Bone marrow (tissue), 2 donors: ENCODE results near the gene NACAD.

Source experiments
- DNase-seq, 2 donors: peaks; one replicate each; lab custom pipeline; 2025; lab: John Stamatoyannopoulos, UW

Gene NACAD

DNA sequence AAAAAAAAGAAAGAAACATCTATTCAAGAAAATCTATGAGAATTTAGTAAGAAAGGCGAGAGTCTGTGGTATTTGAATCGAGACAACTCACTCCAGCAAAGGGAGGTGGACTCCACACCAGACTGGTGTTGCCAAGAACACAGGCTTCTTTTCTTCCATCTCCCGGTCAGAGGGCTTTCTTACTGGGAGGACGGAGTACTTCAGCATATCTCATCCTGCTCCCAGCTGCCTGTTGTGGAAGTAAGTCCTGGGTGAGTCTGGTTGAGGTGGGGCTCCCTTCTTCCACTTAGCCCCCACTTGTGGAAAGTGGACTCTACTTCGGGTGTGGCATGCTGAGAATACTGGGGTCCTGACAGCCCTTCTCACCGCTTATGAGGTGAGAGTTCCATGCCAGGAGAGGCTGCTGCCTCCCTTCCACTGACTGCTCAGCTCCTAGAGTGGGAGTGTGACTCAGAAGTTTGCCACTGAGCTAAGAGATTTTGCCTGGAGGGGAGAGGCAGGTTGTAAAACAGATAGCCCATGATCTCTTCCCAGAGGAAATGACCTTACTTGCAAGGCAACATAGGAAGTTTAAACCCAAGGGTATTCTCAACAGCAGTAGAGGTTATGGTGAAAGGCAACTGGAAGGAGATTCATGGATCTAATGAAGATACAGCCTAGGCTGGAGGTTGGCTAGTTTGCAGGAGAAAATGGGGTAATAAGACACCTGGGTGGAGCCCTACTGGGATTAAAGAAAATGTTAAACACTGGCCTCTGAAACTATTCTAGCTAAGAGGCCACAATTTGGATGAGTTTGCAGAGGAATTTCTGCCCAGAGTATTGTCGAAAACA is 3.5 kb upstream of the NACAD start:
- no peak for DNase-seq

DNA sequence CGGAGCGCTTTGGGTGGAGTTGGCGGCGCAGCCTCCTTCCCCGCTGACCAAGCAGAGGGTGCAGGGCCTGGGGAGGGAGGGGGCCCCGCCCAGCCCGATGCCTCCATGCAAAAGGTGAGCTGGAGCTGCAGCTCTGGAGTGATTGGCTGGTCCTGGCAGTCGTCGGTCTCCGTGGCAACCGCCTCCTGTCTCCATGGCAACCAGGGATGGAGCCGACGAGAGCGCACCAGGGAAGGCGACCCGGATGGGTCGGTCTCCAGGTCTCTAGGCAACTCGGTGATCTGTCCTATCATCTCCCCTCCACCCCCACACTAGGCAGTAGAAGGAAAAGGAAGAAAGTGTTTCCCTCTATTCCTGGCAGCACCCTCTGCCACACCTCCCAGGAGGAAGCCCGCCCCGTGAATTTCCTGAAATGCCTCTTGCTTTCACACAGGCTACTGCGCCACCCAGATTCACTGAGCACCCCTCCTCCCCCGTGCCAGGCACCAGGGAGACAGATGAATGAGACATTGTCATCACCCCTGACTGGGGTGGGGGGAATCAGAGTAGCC is 647 bp upstream of the NACAD start:
- no peak for DNase-seq

GRCh38 chr7:45088146-45088701 is 545 bp downstream of the NACAD start:
- no peak for DNase-seq

DNA sequence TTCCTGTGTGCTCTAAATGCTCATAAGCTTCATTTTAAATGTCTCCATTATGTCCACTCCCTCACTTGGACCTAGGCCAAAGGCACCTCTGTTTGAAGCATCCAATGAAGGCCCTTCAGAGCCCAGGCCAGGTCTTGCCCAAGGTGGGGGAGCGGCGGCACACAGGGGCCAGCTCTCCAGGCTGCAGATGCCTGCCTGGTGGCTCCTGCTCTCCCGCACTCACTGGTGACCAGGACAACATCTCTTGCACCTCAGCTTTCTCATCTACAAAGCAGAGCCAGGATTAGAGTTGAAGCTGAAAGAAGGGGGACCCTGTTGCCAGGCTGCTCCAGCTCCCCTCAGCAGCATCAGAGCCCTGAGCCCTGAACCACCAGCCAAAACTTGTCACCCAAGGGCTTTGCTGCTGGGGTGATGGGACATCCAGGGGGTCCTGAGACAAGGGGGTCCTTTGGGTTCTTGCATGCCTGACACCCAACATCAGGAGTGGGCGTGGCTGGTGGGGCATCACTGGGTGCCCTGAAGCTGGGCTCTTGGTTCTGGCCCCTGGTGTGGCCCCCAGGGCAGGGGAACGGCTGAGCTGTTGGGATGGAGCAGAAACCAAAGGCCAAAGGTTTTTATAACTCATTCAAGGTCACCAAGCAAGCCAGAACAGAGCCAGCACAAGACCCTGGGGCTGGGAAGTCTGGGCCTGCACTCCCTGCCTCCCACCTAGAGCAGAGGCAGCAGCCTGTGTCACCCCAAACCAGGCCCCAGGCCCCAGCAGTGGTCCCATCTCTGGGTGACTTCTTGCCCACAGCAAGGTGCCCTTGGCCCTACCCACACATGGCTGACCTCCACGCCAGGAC is 1.2 kb downstream of the NACAD start:
- DNase-seq: no peak

DNA sequence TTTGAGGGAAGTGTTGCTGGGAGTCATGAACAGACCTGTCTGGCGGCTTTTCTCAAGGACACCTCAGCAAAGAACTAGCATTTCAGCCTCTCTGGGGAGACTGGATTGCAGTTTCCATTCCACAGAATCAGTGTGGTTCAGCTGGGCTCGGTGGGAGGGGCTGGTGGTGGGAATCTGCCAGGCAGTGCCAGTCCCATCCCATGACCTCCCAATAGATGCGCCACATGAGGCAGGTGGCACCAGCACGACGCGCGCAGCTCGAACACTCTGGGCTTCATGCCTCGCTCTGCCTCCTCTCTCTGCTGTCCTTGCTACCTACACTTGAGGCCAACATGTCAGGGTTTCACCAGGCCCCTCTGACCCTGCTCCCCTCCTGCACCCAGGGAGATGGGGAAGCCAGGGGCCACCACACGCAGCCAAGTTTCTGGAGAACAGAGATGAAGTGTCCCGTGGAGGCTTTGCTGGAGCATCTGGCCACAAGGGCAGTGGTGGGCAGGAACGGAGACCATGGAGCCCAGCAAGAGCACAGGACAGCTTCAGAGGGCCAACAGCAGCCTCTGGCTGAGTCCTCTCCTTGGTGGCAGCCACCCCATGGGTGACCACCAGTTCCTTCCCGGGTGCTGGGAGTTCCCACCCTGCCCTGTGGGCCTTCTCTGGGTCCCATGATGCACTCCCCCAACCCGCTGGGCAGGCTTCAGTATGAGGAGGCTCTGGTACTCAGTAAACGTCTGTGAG is 2.3 kb downstream of the NACAD start:
- DNase-seq: no peak

- no peak for DNase-seq
These were observed 3.1 kb downstream of the NACAD start for GRCh38 chr7:45085619-45086200.

DNA sequence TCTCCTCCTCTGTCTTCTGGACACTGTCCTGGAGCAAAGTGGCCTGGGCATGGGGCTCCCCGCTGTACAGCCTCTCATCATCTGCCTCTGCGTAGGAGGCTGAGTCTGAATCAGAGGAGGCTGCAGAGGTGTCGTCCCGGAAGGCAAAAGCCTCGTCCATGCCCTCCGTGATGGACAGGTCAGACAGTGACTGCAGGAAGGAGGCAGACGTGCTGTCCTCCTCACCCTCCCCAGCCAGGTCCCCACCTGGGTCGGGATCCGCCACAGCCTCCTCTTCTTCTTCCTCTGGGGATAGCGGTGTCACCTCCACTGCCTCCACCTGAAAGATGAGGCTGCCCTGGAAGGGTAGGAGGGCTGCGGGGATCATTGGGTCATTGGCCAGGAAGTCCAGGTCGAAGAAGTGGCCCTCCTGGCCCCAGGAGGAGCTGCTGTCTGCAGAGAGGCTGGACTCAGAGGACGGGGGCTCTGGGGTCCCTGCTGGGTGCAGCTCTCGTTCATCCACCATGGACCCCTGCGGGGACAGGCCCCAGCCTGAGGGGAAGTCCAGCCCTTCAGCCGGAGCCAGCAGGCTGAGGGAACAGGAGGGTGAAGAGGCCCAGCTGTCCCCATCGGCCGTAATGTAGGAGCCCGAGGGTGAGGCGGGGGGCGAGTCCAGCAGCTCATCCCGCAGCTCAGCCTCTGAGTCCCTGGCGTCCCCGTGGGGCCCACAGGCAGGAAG is 3.7 kb downstream of the NACAD start:
- no peak for DNase-seq

DNA sequence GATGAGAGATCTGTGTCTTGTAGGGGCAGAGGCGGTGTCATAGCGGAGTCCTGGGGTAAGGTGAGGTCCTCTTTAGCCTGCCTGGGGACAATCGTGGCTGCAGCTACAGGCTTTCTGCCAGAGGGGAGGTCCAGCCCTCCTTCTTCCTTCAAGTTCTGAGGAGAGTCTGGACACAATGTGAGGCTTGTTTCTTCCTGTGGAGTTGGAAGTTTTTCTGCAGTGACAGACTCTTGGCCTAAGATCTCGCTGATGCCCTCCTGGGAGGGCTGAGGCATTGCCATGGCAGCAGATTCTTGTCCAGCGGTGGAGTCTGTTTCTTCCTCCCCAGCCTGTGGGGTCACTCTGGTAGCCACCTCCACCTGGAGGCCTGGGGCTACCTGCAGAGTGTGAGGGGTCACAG is 4.4 kb downstream of the NACAD start:
- DNase-seq: no peak

DNA sequence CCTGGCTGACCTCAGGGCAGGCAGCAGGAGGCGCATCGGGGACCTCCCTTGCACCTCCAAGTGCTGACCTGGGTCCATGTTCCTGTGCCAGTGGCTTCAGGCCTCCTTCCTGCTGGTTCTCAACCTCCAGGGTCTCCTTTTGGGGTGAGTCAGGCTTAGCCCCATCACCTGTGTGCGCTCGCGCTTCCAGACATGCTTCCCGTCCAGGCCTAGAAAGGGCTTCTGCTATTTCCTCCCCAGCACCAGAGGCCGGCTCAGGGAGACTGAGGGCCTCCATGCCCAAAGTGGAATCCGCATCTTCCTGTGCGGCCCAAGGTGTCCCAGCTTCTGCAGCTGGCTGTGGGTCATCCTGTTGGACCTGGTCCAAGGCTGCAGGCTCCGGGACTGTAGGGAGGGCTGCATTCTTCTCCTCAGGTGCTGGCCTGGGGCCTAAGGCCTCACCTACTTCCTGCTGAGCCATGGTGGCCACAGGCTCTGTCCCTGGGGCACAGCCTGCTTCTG is 5.9 kb downstream of the NACAD start:
- DNase-seq: no peak

DNA sequence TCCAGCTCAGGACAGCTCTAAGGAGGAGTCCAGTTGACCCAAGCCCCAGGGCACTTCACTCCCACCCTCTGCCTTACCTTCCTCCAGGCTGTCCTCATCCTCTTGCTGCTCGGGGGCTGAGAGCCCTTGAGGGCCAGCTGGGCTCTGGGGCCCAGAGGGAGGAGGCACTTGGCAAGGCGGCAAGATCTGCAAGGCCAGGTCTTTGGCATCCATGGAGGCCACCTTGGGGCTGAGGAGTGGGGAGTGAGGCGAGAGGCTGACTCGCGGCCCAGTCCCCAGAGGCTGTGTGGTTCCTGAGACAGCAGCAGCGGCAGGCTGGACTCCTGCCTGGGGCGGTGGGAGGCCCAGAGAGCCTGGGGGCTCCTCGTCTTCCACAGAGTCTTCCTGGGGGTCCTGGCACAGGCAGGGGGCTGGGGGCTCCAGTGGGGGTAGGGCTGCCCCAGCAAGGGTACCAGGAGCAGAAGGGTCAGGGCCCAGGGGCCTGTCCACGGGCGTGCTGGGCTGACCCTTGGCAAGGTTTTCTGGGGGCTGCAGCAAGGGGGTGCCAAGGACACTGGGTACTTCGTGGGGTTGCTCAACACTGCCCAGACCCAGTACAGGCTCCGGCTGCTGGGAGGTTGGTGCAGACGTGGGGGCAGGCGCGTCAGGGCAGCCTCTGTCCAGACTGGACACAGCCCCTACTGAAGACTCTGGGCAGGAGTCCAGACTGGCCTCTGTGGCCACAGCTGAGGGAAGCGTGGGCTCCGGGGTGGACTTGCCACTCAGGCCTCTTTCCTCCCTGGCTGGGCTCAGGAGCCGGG is 6.5 kb downstream of the NACAD start:
- no peak for DNase-seq

GRCh38 chr7:45081670-45081974 is 7.1 kb downstream of the NACAD start:
- DNase-seq: no peak

DNA sequence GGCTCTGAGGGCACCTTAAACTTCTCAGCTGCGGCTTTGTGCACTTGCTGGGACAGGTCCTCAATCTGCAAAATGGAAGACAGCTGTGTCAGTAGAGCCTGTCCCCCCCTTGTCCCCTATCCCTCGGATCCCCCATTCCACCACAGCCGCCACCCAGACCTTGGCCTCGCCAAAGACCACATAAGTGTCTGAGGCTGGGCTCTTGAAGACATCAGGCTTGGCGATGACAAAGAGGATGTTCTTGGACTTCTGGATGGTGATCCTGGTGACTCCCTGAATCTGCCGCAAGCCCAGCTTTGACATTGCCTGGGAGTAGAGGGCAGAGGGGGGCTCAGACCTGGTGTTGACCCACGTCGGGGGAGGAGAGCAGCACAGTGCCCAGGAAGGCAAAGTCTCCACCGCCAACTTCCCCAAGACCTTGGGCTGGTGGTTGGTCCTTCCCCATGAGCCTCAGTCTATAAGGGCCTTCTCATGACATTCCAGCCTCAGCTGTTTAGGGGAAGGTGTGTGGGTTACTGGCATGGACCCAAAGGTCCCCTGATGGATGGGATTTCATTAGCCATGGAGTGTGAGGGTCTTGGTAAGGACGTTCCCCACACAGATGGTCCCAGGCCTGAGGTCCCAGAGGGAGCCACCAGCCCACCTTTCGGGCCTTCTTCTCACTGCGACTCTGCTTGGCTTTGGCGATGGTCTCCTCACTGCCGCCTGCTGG is 7.7 kb downstream of the NACAD start:
- no peak for DNase-seq

DNA sequence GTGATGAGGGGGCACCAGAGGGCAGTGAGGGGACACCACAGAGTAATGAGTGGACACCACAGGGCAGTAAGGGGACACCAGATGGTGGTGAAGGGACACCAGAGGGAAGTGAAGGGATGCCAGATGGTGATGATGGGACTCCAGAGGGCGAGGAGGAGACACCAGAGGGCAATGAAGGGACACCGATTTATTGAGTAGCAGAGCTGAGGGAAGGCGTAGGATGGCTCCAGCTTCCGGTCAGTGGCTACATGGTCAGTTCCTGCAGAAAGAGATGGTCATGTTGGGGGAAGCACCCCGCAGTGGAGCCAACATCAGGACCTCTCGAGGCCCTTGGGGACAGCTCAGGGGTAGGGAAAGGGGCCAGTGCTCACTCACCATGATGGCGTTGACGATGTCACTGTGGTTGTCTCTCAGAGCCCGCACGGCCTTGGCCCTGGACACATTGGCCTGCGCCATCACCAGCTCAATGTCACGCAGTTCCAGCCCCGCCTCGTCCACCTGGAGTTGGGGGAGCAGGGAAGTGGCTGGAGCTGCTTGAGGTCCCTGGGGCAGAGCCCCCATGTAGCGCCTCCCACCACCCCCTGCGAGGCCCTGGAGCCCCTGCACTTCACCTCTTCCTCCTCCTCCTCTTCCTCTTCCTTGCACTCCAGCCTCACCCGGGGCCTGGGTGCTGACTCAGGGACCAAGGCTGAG is 8.4 kb downstream of the NACAD start:
- no peak for DNase-seq

DNA sequence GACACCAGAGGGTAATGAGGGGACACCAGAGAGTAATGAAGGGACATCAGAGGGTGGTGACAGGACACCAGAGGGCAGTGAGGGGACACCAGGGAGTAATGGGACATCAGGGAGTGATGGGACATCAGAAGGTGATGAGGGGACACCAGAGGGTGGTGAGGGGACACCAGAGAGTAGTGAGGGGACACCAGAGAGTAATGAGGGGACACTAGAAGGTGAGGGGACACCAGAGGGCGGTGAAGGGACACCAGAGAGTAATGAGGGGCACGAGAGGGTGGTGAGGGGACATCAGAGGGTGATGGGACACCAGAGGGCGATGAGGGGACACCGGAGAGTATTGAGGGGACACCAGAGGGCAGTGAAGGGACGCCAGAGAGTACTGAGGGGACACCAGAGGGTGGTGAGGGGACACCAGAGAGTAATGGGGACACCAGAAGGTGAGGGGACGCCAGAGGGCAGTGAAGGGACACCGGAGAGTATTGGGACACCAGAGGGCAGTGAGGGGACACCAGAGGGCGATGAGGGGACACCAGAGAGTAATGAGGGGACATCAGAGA is 10.6 kb downstream of the NACAD start:
- DNase-seq: no peak

- no peak for DNase-seq
These were observed 11.2 kb downstream of the NACAD start for GRCh38 chr7:45077579-45077978.

DNA sequence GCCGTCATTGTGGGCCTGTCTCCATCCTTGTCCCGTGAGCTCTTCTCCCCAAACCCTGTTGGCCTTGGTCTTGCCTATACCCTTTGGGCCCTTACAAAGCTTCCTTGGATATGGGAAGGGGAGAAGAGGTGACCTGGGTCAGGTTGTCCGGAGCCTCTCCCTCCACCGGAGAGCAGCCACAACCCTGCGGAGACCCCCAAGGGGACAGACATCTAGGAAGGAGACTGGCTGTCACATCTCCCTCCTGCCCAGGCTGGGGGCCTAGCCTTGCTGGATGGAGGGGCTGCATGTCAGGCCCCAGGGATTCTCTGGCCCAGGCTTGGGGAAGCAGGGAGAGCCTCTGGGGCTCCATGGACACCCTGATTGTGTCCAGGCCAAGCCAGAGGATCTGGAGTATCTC is 11.8 kb downstream of the NACAD start:
- no peak for DNase-seq

DNA sequence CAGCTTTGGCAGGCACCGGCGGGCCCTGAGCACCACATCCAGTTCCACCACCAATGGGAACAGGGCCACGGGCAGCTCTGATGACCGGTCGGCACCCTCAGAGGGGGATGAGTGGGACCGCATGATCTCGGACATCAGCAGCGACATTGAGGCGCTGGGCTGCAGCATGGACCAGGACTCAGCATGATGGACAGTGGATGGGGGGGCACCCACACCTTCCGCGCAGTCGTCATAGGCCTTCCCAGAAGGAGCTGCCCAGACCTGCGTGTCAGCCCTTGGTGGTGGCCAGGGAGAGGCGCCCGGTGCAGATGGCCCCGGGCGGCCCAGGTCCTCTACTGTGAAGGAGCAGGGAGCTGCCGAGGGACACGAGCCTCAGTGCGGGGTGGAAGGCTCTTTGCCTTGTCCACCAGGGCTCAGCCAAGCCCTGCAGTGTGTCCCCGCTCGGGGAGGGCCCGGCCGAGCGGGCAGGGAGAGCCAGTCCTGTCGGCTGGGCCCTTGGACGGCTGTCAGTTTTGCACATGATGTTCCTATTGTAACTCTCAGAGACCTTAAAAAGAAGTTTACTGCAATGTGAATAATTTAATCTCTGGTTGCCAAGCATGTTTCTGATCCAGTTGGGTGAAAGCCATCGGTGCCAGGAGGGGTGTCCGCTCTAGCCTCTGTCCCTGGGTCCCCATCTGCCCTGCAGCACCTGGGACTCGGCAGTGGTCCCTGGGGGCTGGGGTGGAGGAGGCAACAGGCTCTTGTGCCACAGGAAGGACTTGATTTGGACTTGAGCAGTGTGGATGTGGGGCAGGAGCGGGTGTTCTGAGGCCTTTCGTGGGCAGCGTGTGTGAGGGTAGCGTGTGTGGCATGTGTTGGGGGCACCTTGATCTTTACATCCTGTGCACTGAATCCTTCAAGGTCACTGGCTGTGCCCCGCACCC is 12.6 kb downstream of the NACAD start:
- DNase-seq: no peak

- DNase-seq: no peak
These were observed 13.5 kb downstream of the NACAD start for GRCh38 chr7:45075355-45075644.
